Fibroblast of skin of right biceps (primary cell): ENCODE data around the gene RFTN1.

Experiments
- DNase-seq: peaks from one replicate; pipeline ENCODE4 v3.0.0-alpha.2; 2013

The RFTN1 gene

GRCh38 chr3:16399473-16399872 is 114.0 kb downstream of the RFTN1 start:
- peak; percentile 62 for DNase-seq

GRCh38 chr3:16398648-16399047 is 114.9 kb downstream of the RFTN1 start:
- no peak for DNase-seq

GRCh38 chr3:16396202-16396601 is 117.3 kb downstream of the RFTN1 start:
- DNase-seq, result no peak

GRCh38 chr3:16395212-16395611 is 118.3 kb downstream of the RFTN1 start:
- DNase-seq, result no peak

GRCh38 chr3:16394639-16395038 is 118.9 kb downstream of the RFTN1 start:
- no peak for DNase-seq

- DNase-seq, result no peak
Measured at GRCh38 chr3:16392717-16393116, 120.8 kb downstream of the RFTN1 start.

GRCh38 chr3:16392065-16392464 is 121.4 kb downstream of the RFTN1 start:
- DNase-seq, result no peak

GRCh38 chr3:16390581-16390980 is 122.9 kb downstream of the RFTN1 start:
- DNase-seq, result no peak

GRCh38 chr3:16388850-16389441 is 124.6 kb downstream of the RFTN1 start:
- DNase-seq, result peak; percentile 71

GRCh38 chr3:16386561-16386960 is 126.9 kb downstream of the RFTN1 start:
- DNase-seq, result no peak

GRCh38 chr3:16385151-16385550 is 128.3 kb downstream of the RFTN1 start:
- DNase-seq, result no peak

- DNase-seq, result no peak
Measured at GRCh38 chr3:16383864-16384263, 129.6 kb downstream of the RFTN1 start.

- no peak for DNase-seq
Measured at GRCh38 chr3:16382845-16383244, 130.7 kb downstream of the RFTN1 start.

- DNase-seq, result no peak
Measured at GRCh38 chr3:16381426-16381825, 132.1 kb downstream of the RFTN1 start.

GRCh38 chr3:16380421-16380820 is 133.1 kb downstream of the RFTN1 start:
- no peak for DNase-seq

- no peak for DNase-seq
Measured at GRCh38 chr3:16379838-16380237, 133.7 kb downstream of the RFTN1 start.

- DNase-seq, result peak; percentile 56
Measured at GRCh38 chr3:16378920-16379319, 134.6 kb downstream of the RFTN1 start.

- no peak for DNase-seq
Measured at GRCh38 chr3:16378415-16378814, 135.1 kb downstream of the RFTN1 start.

- no peak for DNase-seq
Measured at GRCh38 chr3:16377847-16378302, 135.6 kb downstream of the RFTN1 start.

- no peak for DNase-seq
Measured at GRCh38 chr3:16377196-16377595, 136.3 kb downstream of the RFTN1 start.

- DNase-seq, result no peak
Measured at GRCh38 chr3:16375891-16376290, 137.6 kb downstream of the RFTN1 start.

- no peak for DNase-seq
Measured at GRCh38 chr3:16374935-16375245, 138.6 kb downstream of the RFTN1 start.

GRCh38 chr3:16374047-16374934 is 139.2 kb downstream of the RFTN1 start:
- DNase-seq, result no peak

- no peak for DNase-seq
Measured at GRCh38 chr3:16373341-16373946, 140.1 kb downstream of the RFTN1 start.
